Measurements from ENCODE around the gene ARL8B.

- no peak for TF ChIP-seq CTCF (IDR thresholded peaks at IDR 0.05 in 2 of 3, conservative IDR thresholded peaks at IDR 0.05 in 1 of 3; ENCODE audit: insufficient read depth in 2 of 3, low read depth in 1 of 3, low read length in 3 of 3)
- TF ChIP-seq ZNF280B (CRISPR knock-in tag; IDR thresholded peaks at IDR 0.05): no peak
- no peak for TF ChIP-seq UBTF (IDR thresholded peaks at IDR 0.05; ENCODE audit: borderline replicate concordance in 1 of 2, low read depth in 2 of 2, low read length in 2 of 2)
- TF ChIP-seq ZBTB26 (CRISPR knock-in tag; IDR thresholded peaks at IDR 0.05): no peak
- no peak for TF ChIP-seq MCM2 (IDR thresholded peaks at IDR 0.05; ENCODE audit: low read depth)
- TF ChIP-seq EZH2 (IDR thresholded peaks at IDR 0.05; ENCODE audit: borderline replicate concordance, low read depth, low read length): no peak
- TF ChIP-seq POLR2A (conservative IDR thresholded peaks at IDR 0.05): no peak
- no peak for TF ChIP-seq TGIF2 (CRISPR knock-in tag; IDR thresholded peaks at IDR 0.05)
- no peak for TF ChIP-seq CCAR2 (IDR thresholded peaks at IDR 0.05; ENCODE audit: low read depth, low read length)
- no peak for TF ChIP-seq IRF9 (tag; IDR thresholded peaks at IDR 0.05)
- no peak for TF ChIP-seq GABPA (tag; conservative IDR thresholded peaks at IDR 0.05; ENCODE audit: low read depth)
- TF ChIP-seq SPI1 (IDR thresholded peaks at IDR 0.05; ENCODE audit: borderline replicate concordance, low read depth, low read length): no peak
Observed at GRCh38 chr3:5218815-5219214, 96.7 kb downstream of the ARL8B start.

All from K562 (cell line).